ENCODE measurements around the gene DNAJC7.
"Not testable (repeated sequence)": the region's sequence is repeated elsewhere in the genome, so short reads cannot be mapped to it uniquely, and the experiment has no call there.

Gene DNAJC7

DNA sequence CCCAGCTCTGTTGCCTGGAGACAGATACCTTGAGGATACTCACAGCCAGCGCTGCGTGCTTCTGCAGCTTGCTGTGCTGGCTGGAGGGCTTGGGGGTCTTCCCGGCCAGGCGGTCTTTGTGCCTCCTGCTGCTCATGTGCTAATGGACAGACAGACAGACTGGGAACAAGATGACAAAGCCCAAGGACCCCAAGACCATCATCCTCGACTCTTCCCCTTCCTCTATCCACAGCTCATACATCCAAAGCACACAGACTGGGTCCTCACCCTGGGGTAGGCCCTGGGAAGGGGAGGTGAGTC, 10.3 kb upstream of the DNAJC7 start:
- H3K4me1 ChIP-seq (ENCODE audit: control insufficient read depth, insufficient read depth, low read length, poor library complexity, severe bottlenecking), result peaks cover 6% of the 10 kb centered on the region
- H3K9me3 ChIP-seq (ENCODE audit: control insufficient read depth, low read length), result no peaks in the 10 kb centered on the region
- DNase-seq, result no peak
- H3K4me3 ChIP-seq (ENCODE audit: insufficient read depth, low read depth, low read length, poor library complexity, severe bottlenecking), result no peak overlapping the region
- H3K36me3 ChIP-seq (ENCODE audit: control insufficient read depth, insufficient read depth, low read length), result peaks cover 19% of the 10 kb centered on the region
- H3K27ac ChIP-seq (ENCODE audit: insufficient read depth, low read length, poor library complexity, severe bottlenecking), result no peak overlapping the region
- H3K27me3 ChIP-seq (replicated peaks; ENCODE audit: control insufficient read depth, insufficient read depth, low read length, poor library complexity, severe bottlenecking), result no peaks in the 10 kb centered on the region

- Histone ChIP-seq H3K4me1 (ENCODE audit: control insufficient read depth, insufficient read depth, low read length, poor library complexity, severe bottlenecking) (peaks cover 6% of the 10 kb centered on the region), H3K9me3 (ENCODE audit: control insufficient read depth, low read length) (no peaks in the 10 kb centered on the region), H3K36me3 (ENCODE audit: control insufficient read depth, insufficient read depth, low read length) (peaks cover 24% of the 10 kb centered on the region), H3K4me3 (ENCODE audit: insufficient read depth, low read depth, low read length, poor library complexity, severe bottlenecking) (no peak overlapping the region), H3K27me3 (replicated peaks; ENCODE audit: control insufficient read depth, insufficient read depth, low read length, poor library complexity, severe bottlenecking) (no peaks in the 10 kb centered on the region), H3K27ac (ENCODE audit: insufficient read depth, low read length, poor library complexity, severe bottlenecking) (no peak overlapping the region)
- no peak for DNase-seq
Observed at GRCh38 chr17:42026857-42027589, 9.8 kb upstream of the DNAJC7 start.

DNA sequence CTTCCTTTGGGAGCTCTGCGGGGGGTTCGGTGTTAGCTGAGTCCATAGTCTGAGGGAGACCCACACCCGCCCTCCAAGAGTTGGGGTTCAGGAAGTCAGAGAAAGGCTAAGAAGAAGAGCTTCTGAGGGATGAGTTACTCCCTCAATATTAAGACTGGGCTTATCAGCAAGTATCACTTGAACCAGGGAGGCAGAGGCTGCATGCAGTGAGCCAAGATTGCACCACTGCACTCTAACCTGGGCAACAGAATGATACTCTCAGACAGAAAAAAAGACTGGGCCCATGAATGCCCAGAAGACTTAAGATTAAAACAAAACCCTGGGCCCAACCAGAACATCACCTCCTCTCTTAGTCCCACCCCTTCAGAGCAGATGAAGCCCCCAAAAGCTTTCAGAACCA, 8.7 kb upstream of the DNAJC7 start:
- H3K36me3 ChIP-seq (ENCODE audit: control insufficient read depth, insufficient read depth, low read length), result peaks cover 24% of the 10 kb centered on the region
- H3K9me3 ChIP-seq (ENCODE audit: control insufficient read depth, low read length), result no peaks in the 10 kb centered on the region
- H3K4me3 ChIP-seq (ENCODE audit: insufficient read depth, low read depth, low read length, poor library complexity, severe bottlenecking), result no peak overlapping the region
- H3K27ac ChIP-seq (ENCODE audit: insufficient read depth, low read length, poor library complexity, severe bottlenecking), result no peak overlapping the region
- DNase-seq, result no peak
- H3K4me1 ChIP-seq (ENCODE audit: control insufficient read depth, insufficient read depth, low read length, poor library complexity, severe bottlenecking), result peaks cover 8% of the 10 kb centered on the region
- no peaks in the 10 kb centered on the region for H3K27me3 ChIP-seq (replicated peaks; ENCODE audit: control insufficient read depth, insufficient read depth, low read length, poor library complexity, severe bottlenecking)

DNA sequence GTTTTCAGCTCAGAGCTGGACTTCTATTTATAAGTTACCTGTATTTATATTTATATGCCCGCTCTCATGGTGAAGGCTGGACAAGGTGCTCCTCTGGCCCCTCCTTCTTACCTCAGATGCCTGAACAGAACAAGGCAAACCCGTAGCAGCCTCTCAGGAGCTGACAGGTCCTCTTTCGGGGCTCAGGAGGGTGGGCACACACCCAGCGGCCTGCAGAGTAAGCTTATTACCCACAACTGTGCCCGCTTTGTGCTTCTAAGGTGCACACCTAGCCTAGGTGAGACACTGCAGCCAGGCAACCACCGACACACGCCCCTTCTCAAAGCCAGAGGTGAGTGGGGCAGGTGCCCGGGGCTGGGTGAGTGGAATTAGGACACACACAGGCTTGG, 7.9 kb upstream of the DNAJC7 start:
- H3K4me1 ChIP-seq (ENCODE audit: control insufficient read depth, insufficient read depth, low read length, poor library complexity, severe bottlenecking), result peaks cover 16% of the 10 kb centered on the region
- no peak for DNase-seq
- H3K36me3 ChIP-seq (ENCODE audit: control insufficient read depth, insufficient read depth, low read length), result peaks cover 24% of the 10 kb centered on the region
- H3K27ac ChIP-seq (ENCODE audit: insufficient read depth, low read length, poor library complexity, severe bottlenecking), result no peak overlapping the region
- H3K9me3 ChIP-seq (ENCODE audit: control insufficient read depth, low read length), result no peaks in the 10 kb centered on the region
- no peaks in the 10 kb centered on the region for H3K27me3 ChIP-seq (replicated peaks; ENCODE audit: control insufficient read depth, insufficient read depth, low read length, poor library complexity, severe bottlenecking)
- H3K4me3 ChIP-seq (ENCODE audit: insufficient read depth, low read depth, low read length, poor library complexity, severe bottlenecking), result no peak overlapping the region

DNA sequence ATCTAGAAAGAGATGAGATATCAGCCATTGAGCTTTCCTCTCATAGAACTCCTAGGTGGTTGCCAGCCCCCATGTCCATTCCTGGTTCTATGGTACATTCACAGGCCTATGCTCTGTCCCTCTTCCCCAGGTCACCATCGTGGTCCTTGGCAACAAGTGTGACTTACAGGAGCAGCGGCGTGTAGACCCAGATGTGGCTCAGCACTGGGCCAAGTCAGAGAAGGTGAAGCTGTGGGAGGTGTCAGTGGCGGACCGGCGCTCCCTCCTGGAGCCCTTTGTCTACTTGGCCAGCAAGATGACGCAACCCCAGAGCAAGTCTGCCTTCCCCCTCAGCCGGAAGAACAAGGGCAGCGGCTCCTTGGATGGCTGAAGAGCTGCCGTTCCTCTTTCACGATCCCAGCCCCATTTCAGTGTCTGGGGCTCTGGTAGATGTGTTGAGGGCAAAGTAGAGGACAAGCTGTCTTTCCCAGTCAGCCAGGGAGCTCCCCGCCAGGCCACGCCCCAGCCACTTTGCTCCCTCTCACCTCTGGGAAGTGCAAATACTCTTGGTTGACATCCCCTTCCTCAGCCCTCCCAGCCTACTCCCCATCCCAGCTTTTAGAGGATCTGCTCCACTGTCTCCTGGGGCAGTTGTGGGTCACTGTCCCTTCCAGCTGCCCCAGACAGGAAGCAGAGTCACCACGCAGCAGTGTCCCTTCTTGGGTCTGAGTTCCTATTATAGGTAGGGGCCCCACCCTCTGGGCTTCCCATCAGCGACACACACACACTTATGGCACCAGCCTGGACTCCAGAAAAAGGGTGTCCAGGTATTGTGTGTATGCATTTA, 6.5 kb upstream of the DNAJC7 start:
- Histone ChIP-seq H3K36me3 (ENCODE audit: control insufficient read depth, insufficient read depth, low read length) (peaks cover 24% of the 10 kb centered on the region), H3K4me3 (ENCODE audit: insufficient read depth, low read depth, low read length, poor library complexity, severe bottlenecking) (no peak overlapping the region), H3K27me3 (replicated peaks; ENCODE audit: control insufficient read depth, insufficient read depth, low read length, poor library complexity, severe bottlenecking) (no peaks in the 10 kb centered on the region), H3K9me3 (ENCODE audit: control insufficient read depth, low read length) (no peaks in the 10 kb centered on the region), H3K4me1 (ENCODE audit: control insufficient read depth, insufficient read depth, low read length, poor library complexity, severe bottlenecking) (peaks cover 22% of the 10 kb centered on the region), H3K27ac (ENCODE audit: insufficient read depth, low read length, poor library complexity, severe bottlenecking) (no peak overlapping the region)
- DNase-seq, result no peak

DNA sequence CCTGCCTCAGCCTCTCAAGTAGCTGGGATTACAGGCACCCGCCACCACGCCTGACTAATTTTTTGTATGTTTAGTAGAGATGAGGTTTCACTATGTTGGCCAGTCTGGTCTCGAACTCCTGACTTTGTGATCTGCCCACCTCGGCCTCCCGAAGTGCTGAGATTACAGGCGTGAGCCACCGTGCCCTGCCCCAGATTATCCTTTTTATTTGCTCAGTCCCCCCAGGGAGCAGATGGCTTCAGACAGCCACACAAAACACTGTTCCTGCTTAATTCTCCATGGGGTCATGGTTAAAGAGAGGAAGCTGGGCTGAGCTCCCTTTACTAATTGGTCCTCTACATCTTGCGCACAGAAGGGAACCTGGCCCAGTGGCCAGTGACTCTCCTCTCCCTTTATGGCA, 3.6 kb upstream of the DNAJC7 start:
- not testable (repeated sequence) for H3K27ac ChIP-seq (ENCODE audit: insufficient read depth, low read length, poor library complexity, severe bottlenecking)
- H3K4me1 ChIP-seq (ENCODE audit: control insufficient read depth, insufficient read depth, low read length, poor library complexity, severe bottlenecking), result peaks cover 29% of the 10 kb centered on the region

DNA sequence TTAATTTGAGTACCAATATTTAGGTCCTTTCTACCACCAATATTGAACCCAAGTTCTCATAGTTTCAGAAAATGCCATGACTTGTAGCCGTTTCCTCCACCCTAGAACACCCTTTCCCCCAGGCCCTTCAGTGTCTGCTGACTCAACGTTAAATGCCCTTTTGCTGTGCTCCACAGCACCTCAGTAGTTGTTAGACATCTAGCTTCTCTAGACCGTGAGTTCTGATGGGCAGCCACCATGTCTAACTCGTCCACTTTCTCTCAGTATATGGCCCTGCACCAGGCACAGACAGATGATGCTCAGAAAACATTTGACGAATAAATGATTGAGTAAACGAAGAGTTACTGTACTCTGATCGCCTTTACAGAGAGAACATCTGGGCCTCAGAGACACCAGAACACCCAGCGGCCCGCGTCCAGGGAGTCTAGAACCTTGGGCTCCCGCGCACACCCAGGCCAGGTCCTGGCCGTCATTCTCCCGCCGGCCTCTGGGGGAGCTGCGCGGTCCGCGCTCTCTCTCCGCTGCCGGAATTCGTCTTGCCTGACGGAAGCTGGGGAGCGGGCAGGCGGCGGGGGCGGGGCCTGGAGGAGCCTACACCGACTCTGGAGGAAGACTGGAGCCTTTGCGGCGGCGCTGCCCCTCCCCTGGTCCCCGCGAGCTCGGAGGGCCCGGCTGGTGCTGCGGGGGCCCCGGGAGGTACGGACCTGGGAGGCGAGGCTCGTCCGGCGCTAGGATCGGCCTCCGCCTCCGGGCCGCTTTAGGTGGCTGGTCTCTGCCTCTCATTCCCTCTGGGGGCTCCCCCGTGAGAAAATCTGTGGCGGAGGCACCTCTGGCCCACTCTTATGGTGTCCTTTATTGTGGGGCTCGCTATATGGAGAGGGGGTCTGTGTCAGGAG, 2.5 kb upstream of the DNAJC7 start, which contains the start of gene NKIRAS2:
Gene NKIRAS2 (plus strand): TSS at position 582 of the 896 bp plus-strand sequence. CDS start 1,488 bp downstream, outside the sequence.
- DNase-seq, result peak; percentile 86 to 92 (median 87)
- H3K9me3 ChIP-seq (ENCODE audit: control insufficient read depth, low read length), result no peaks in the 10 kb centered on the region
- peak within 1 kb of the TSS; percentile 87 for H3K4me3 ChIP-seq (ENCODE audit: insufficient read depth, low read depth, low read length, poor library complexity, severe bottlenecking)
- peaks cover 25% of the 10 kb centered on the region for H3K4me1 ChIP-seq (ENCODE audit: control insufficient read depth, insufficient read depth, low read length, poor library complexity, severe bottlenecking)
- no peaks in the 10 kb centered on the region for H3K27me3 ChIP-seq (replicated peaks; ENCODE audit: control insufficient read depth, insufficient read depth, low read length, poor library complexity, severe bottlenecking)
- peaks cover 24% of the 10 kb centered on the region for H3K36me3 ChIP-seq (ENCODE audit: control insufficient read depth, insufficient read depth, low read length)
- H3K27ac ChIP-seq (ENCODE audit: insufficient read depth, low read length, poor library complexity, severe bottlenecking), result peak within 1 kb of the TSS; percentile 80

More for the DNA sequence above, 3.6 kb upstream of the DNAJC7 start:
- Histone ChIP-seq H3K4me3 (ENCODE audit: insufficient read depth, low read depth, low read length, poor library complexity, severe bottlenecking) (peak overlapping the region; percentile 87), H3K36me3 (ENCODE audit: control insufficient read depth, insufficient read depth, low read length) (peaks cover 24% of the 10 kb centered on the region)
- not testable (repeated sequence) for H3K27me3 ChIP-seq (replicated peaks; ENCODE audit: control insufficient read depth, insufficient read depth, low read length, poor library complexity, severe bottlenecking); DNase-seq; H3K9me3 ChIP-seq (ENCODE audit: control insufficient read depth, low read length)

DNA sequence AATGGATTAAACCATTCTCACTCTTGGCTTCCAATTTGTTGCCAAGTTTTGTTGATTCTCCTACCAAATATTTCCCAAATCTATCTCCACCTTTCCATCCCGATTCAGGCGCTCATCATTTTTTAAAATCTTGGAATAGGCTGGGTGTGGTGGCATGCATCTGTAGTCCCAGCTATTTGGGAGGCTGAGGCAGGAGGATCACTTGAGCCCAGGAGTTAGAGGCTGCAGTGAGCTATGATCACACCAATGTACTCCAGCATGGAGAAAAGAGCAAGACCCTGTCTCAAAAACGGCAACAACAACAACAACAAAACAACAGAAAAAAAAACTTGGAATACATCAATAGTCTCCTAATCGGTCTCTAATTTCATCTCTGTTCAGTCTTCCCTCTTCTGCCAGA, 1.7 kb upstream of the DNAJC7 start:
- no peak overlapping the region for H3K27ac ChIP-seq (ENCODE audit: insufficient read depth, low read length, poor library complexity, severe bottlenecking)
- H3K27me3 ChIP-seq (replicated peaks; ENCODE audit: control insufficient read depth, insufficient read depth, low read length, poor library complexity, severe bottlenecking), result no peaks in the 10 kb centered on the region
- H3K36me3 ChIP-seq (ENCODE audit: control insufficient read depth, insufficient read depth, low read length), result peaks cover 17% of the 10 kb centered on the region
- peaks cover 24% of the 10 kb centered on the region for H3K4me1 ChIP-seq (ENCODE audit: control insufficient read depth, insufficient read depth, low read length, poor library complexity, severe bottlenecking)
- no peaks in the 10 kb centered on the region for H3K9me3 ChIP-seq (ENCODE audit: control insufficient read depth, low read length)
- DNase-seq, result no peak
- H3K4me3 ChIP-seq (ENCODE audit: insufficient read depth, low read depth, low read length, poor library complexity, severe bottlenecking), result no peak overlapping the region

DNA sequence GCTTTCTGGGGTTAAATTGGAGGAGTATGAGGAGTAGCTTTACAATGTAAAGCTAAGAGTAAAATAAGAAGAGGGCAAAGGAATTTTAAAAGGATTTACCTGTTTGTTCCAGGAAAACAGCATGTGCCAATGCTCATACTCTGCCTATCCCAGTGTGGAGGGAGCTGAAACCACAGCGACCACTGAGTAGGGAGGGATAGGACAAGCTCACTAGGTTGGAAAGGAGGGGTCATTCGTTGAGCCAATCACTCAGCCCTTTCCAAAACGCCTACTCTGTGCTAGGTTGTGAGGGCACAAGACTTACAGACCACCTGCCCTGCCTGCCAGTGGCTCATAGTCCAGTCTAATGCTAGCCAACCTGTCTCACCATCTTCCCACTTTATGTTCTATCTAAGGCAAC, 1.1 kb upstream of the DNAJC7 start:
- H3K4me1 ChIP-seq (ENCODE audit: control insufficient read depth, insufficient read depth, low read length, poor library complexity, severe bottlenecking), result peaks cover 24% of the 10 kb centered on the region
- no peak for DNase-seq
- no peak overlapping the region for H3K27ac ChIP-seq (ENCODE audit: insufficient read depth, low read length, poor library complexity, severe bottlenecking)

More for the DNA sequence above, 1.1 kb upstream of the DNAJC7 start:
- Histone ChIP-seq H3K9me3 (ENCODE audit: control insufficient read depth, low read length) (no peaks in the 10 kb centered on the region), H3K27me3 (replicated peaks; ENCODE audit: control insufficient read depth, insufficient read depth, low read length, poor library complexity, severe bottlenecking) (no peaks in the 10 kb centered on the region), H3K4me3 (ENCODE audit: insufficient read depth, low read depth, low read length, poor library complexity, severe bottlenecking) (peak overlapping the region; percentile 97), H3K36me3 (ENCODE audit: control insufficient read depth, insufficient read depth, low read length) (peaks cover 11% of the 10 kb centered on the region)
